GM10248 (cell line): ENCODE data around the gene UCN2.

Source experiments
- CTCF ChIA-PET: fragments of 300-600 bp; sonication (Branson Sonifier 250); formaldehyde crosslinking; extraction: SDS; loops from one replicate; lab custom pipeline; 2021; ENCODE audit warnings: antibody characterized with exemption; lab: Yijun Ruan, JAX
- POLR2A ChIA-PET: fragments of 350-650 bp; sonication (Branson Sonifier 250); formaldehyde crosslinking; extraction: SDS; loops from one replicate; lab custom pipeline; 2020; ENCODE audit warnings: antibody characterized with exemption; lab: Yijun Ruan, JAX
- DNase-seq: peaks from one replicate; pipeline ENCODE4 v3.0.0; 2012; ENCODE audit errors: extremely low spot score
- TF ChIP-seq, protein P1 (sequence below): IDR thresholded peaks from 2 replicates; pipeline ENCODE4 v1.5.1; 2012; ENCODE audit warnings: mild to moderate bottlenecking, low read depth; ENCODE audit errors: extremely low read depth, missing control alignments, control extremely low read depth

The UCN2 gene

DNA sequence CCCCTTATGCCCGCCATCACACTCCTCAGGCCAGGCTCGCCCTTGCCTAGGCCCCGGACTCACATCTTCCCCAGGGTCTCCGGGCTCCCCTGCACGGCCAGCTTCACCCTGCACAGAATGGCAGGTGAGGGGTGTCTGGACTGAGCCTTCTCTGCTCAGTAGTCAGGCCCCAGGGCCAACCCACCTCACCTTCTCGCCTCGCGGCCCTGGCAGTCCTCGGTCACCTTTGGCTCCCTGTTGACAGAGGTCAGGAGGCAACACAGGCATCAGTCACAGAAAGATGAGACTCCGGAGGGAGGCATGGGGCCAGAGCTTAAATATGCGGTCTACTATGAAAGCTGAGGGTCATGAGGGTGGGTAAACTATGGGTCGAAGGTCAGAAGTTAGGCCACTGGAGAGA lies 8.4 kb upstream of the UCN2 start:
- no peak for DNase-seq
- CTCF ChIA-PET, result interaction anchor here (0.8 to 3.9 kb wide), 3 partner anchors 14 to 64 kb away, joined by 3 to 17 read pairs (median 3); partner anchors contain the start of gene PFKFB4
- POLR2A ChIA-PET, result no interaction called here
- TF ChIP-seq, protein P1, sequence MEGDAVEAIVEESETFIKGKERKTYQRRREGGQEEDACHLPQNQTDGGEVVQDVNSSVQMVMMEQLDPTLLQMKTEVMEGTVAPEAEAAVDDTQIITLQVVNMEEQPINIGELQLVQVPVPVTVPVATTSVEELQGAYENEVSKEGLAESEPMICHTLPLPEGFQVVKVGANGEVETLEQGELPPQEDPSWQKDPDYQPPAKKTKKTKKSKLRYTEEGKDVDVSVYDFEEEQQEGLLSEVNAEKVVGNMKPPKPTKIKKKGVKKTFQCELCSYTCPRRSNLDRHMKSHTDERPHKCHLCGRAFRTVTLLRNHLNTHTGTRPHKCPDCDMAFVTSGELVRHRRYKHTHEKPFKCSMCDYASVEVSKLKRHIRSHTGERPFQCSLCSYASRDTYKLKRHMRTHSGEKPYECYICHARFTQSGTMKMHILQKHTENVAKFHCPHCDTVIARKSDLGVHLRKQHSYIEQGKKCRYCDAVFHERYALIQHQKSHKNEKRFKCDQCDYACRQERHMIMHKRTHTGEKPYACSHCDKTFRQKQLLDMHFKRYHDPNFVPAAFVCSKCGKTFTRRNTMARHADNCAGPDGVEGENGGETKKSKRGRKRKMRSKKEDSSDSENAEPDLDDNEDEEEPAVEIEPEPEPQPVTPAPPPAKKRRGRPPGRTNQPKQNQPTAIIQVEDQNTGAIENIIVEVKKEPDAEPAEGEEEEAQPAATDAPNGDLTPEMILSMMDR, result no peak

DNA sequence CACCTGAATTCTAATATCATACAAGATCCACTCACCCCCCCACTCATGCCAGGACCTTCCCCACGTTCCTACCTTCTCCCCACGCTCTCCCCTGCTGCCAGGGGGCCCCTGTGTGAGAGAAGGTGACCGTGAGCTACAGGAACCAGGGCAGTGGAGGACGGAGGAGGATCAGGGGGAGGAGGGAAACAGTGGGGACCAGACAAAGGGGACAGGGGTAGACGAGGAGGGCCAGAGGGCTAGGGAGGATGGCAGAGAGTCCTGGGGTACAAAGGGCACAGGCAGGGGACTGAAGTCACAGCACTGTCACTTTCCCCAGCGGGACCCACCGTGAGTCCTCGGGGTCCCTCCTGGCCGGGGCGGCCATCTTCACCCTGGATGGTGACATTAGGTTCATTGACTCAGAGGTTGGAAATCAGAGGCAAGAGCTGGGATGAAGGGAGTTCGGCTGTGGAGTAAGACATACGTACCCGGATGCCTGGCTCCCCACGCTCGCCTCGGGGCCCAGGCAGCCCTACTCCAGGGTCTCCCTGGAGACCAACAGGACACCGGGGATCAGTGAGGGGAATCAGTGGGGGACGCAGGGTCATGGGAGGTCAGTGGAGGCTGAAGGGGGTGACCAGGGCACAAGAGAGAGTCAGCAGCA lies 6.3 kb upstream of the UCN2 start:
- ChIA-PET POLR2A (no interaction called here), CTCF (interaction anchor here (0.9 to 3.9 kb wide), 2 partner anchors 12 to 66 kb away, joined by 3 to 17 read pairs; partner anchors contain the start of genes PFKFB4 and SLC26A6)
- TF ChIP-seq, protein P1, result no peak
- DNase-seq, result no peak

DNA sequence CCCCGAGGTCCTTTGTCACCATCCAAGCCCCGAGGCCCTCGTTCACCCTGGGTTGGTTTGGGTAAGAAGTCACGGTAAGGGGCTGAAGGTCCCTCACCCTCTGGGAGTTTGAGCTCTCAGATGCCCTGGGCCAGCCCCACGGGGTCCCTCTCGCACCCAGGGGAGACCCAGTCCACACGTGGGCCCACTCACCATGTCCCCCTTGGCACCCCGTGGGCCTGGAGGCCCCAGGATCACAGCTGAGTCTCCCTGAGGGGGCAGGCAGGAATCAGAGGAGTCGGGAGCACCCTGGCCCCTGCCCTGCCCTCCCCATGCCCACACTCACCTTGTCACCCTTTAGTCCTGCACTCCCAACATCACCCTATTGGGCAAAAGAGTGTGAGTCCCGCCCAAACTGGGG lies 5.8 kb upstream of the UCN2 start:
- TF ChIP-seq, protein P1, result no peak
- POLR2A ChIA-PET, result no interaction called here
- CTCF ChIA-PET, result interaction anchor here (0.9 to 3.9 kb wide), 2 partner anchors 12 to 66 kb away, joined by 3 to 17 read pairs; partner anchors contain the start of genes PFKFB4 and SLC26A6
- DNase-seq, result no peak

DNA sequence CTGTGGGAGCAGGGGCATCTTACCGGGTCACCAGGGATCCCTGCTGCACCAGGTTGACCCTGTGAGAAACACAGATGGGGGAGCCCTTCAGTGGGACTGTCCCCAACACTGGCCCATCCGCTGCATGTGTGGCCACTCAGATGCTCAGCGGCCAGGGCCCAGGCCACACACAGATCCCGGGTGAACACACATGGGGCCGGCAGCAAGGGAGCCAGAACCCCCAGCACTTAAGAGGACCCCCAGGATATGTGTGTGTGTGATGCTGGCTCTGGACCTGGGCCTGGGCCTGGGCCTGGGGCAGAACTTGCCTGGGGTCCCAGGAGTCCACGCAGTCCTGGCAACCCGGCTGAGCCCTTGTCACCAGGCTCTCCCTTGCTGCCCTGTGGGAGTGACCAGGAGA lies 4.9 kb upstream of the UCN2 start:
- TF ChIP-seq, protein P1, result no peak
- POLR2A ChIA-PET, result no interaction called here
- no peak for DNase-seq
- CTCF ChIA-PET, result interaction anchor here (3.9 kb wide), 1 partner anchor 11 kb away, joined by 17 read pairs; the partner anchor contains the start of gene PFKFB4

DNA sequence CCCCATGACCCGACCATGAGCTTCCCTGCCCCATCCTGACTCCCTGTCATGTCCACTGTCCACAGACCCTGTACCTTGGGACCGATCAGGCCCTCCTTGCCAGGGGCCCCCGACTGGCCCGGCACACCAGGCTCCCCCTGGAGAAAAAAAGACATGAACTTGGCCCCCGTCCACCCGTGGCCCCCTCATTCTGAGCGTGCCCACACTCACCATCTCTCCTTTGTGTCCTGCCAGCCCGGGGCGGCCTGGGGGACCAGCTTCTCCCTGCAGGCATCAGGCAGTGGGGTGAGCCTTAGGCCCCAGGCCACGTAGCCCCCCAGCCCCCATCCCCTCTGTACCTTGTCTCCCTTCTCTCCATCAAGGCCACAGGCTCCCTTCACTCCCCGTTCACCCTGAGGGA lies 3.9 kb upstream of the UCN2 start:
- TF ChIP-seq, protein P1, result no peak
- DNase-seq, result no peak
- ChIA-PET POLR2A (no interaction called here), CTCF (interaction anchor here (1.8 kb wide), 2 partner anchors 9 to 131 kb away, joined by 8 to 11 read pairs; no protein-coding TSS in a partner anchor)

DNA sequence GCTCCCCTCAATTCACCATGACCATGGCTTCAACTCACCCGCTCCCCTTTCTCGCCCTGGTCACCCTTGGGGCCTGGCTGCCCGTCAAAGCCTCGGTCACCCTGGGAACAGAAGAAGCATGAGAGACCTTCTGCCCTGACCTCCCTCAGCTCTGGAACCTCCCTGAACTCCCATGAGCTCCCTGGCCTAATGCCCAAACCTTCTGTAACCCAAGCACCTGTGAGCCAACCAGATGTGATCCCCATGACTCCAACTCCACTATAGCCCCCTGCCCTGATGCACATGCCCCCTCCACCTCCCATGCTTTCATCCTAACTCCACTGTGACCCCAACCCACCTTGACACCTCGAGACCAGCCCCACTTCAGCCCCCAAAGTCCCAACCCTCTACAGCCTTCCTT lies 3.5 kb upstream of the UCN2 start:
- ChIA-PET CTCF (interaction anchor here (1.0 to 1.8 kb wide), 3 partner anchors 9 to 131 kb away, joined by 3 to 11 read pairs (median 8); partner anchors contain the start of gene SLC26A6), POLR2A (no interaction called here)
- DNase-seq, result no peak
- TF ChIP-seq, protein P1, result no peak
